A673 (cell line): Measurements from ENCODE around the gene NFKBIL1.

ENCODE experiments used
- CTCF ChIP-seq: fragments of 300-800, 200-600 bp; sonication (generic); conservative IDR thresholded peaks from 2 replicates; pipeline ENCODE4 v1.5.1; 2017; ENCODE audit warnings: low read depth, mild to moderate bottlenecking, antibody characterized with exemption, low read length, moderate library complexity, mixed read lengths
- EZH2 ChIP-seq: fragments of 200-600 bp; sonication (generic); IDR thresholded peaks from 2 replicates; pipeline ENCODE4 v1.6.1; 2017; ENCODE audit warnings: borderline replicate concordance, low read depth, mild to moderate bottlenecking, mixed read lengths, antibody characterized with exemption, low read length; ENCODE audit not compliant: poor library complexity, severe bottlenecking

- no peak for TF ChIP-seq CTCF
- TF ChIP-seq EZH2, result no peak
Measured at GRCh38 chr6:31535538-31536324, 11.7 kb upstream of the NFKBIL1 start.
